Tibial nerve (tissue), 3 donors: ENCODE results near the gene MICU2.

ENCODE experiments used
- CTCF ChIP-seq, 5 experiments: fragments of 200-600 bp in 3 of 5; fragments of 450-650 bp in 2 of 5; sonication (generic) in 3 of 5; IDR thresholded peaks; one replicate each; pipeline ENCODE4 v1.5.1; 2016 to 2019; ENCODE audit warnings: antibody characterized with exemption in 5 of 5, mild to moderate bottlenecking in 3 of 5, moderate library complexity in 2 of 5
- POLR2A ChIP-seq, 2 donors: fragments of 450-650 bp; IDR thresholded peaks; one replicate each; pipeline ENCODE4 v1.6.1; 2017; ENCODE audit warnings: antibody characterized with exemption in 2 of 2, mild to moderate bottlenecking in 2 of 2, moderate library complexity in 2 of 2

- TF ChIP-seq CTCF (IDR thresholded peaks at IDR 0.05): no peak
- no peak for TF ChIP-seq POLR2A (IDR thresholded peaks at IDR 0.05)
Observed at GRCh38 chr13:21616880-21617279, 12.9 kb upstream of the MICU2 start.
